OCI-M2 (cell line): ENCODE results near the gene SPTB.

Experiments used
- DNase-seq: peaks from one replicate; lab custom pipeline; 2025; ENCODE audit not compliant: unreplicated experiment; lab: John Stamatoyannopoulos, UW

Gene SPTB

DNA sequence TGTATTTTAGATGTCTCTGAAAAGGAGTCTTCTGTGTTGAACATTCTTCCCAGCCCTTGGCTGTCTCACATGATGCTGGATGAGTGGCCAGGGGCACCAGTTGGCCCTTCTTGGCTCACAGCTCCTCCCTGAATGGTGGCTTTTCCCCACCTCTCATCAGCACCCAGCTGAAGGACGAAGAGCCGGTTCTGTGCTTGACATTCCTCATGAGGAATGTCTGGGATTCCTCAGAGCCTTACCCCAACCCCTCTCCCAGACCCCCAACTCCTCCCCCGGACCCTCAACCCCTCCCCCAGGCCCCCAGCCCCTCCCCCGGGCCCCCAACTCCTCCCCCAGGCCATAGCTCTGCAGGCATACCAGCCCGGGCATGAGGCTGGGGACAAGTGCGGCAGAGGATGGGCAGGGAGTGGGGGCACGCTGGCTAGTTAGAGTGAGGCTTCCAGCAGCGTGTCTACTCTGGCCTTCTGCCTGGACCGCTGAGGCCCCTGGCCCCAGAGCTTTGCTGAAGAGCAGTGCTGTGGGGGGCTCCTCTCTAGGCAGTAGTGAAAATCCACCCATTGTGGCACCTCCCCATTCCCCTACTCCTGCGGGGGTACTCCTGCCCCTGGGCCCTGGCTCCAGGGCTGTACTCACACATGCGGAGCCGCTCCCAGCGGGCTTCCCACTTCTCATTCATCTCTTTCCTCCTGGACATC is 111.2 kb downstream of the SPTB start:
- DNase-seq, result no peak

DNA sequence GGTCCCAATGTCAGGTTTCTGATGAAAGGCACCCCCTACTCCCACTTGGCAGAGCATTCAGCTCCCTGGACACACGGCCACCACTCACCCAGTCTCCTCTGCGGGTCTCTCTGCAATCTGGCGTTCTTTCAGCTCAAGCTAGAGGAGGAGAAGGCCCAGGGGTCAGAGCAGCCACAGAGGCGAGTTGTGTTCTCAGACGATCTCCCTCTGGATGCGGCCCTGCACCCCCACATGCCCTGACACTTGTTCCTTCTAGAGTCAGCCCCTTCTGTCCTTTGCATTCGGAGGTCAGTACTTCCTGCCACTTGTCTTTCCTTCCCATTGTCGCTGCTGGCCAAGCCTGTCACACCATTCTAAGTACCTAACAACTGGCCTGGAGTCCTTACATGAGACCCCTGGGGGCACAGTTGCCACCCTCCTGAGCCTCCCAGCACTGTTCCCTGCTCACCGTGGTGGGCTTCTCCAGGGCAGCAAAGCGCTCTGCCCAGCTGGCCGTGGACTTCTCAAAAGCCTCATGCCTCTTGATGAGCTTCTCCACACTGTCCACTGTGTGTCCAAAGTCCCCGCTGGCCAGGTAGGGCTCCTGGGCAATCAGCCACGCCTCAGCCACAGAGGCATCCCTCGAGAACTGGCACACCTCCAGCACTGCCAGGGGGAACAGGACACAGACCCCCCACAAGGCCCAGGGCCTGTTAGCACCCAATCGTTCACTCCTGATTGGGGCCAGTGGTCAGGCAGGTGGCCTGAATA is 112.3 kb downstream of the SPTB start:
- DNase-seq, result no peak

DNA sequence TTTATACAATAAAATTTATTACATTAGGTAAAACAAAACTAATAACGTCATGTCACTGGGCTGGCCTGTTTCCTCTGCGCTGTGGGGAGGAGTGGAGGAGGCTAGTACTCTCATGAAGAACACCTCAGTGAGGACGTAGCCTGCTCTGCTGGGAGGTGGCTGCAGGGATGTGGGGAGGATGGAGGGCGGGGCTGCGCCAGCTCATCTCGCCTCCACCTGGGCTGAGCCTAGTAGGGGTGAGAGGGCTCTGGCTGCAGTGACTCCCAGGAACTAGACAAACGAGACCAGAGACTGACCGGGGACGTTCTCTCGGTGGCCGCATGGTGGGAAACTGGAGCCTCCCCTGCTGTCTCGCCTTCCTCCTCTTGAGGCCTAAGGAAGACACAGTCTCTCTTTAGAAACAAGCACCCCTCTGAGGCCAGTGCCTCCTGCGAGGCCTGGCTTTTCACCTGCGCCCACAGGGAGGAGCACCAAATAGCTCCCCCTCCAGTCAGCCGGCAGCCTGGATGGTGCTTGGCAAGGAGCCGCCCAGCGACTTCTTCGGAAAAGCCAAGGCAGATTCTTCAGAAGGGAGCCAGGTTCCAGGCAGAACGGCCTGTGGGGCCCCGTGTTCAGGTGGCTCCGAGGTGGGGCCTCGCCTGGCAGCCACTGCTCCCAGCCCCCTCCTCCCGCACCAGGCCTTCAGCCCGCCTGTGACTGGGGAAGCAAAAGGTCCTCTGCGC is 113.1 kb downstream of the SPTB start:
- no peak for DNase-seq

DNA sequence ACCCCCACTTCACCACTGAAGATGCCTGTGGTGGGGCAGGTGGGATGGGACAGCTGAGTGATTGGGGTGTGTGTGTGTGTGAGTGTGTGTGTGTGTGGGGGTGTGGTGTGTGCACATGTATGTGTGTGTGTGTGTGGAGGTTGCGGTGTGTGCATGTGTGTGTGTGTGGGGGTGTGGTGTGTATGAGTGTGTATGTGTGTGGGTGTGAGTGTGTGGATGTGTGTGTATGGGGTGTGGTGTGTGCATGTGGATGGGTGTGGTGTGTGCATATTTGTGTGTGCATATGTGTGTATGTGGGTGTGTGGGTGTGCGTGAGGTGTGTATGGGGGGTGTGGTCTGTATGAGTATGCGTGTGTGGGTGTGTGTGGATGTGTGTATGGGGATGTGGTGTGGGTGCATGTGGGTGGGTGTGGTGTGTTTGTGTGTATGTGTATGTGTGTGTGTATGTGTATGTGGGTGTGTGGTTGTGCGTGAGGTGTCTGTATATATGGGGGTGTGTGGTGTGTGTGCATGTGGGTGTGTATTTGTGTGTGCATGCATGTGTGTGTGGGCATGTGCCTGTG is 113.9 kb downstream of the SPTB start:
- DNase-seq, result no peak

DNA sequence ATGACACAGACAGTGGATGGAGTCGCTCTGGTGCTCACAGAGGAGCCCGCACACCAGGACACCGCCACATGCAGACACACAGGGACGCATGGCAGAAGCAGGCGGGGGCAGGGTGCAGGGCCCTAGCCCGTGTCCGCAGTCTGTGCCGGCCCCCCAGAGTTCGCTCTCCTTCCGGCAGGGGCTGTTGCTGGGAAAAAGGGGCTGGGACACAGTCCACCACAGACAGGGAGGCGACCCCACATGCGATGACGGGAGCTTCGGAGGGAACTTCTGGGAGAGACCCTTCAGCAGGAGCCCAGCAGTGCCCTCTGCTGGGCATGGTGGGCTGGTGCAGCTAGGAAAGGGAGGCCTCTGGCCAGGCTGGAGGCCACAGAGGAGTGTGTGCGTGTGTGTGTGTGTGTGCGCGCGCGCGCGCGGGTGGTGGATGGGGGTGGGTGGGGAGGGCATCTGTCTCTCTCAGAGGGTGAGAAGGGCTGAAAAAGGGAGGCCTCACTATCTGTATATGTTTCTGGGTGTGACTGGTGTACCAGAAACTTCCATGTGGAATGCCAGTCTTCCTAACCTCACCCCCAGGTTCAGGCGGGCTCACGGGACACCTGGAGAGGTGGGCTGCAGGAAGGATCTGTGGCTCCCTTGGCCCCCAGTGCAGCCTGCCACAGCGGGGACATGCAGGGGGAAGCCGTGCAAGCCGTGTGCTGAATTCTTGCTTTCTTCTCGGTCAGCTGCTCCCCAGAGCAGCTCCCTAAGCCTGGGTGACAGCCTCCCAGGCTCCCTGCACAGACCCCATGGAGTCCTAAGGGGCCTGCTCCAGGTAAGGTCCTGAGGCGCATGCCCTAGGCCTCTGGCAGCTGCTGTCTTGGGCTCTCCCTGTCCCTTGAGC is 114.8 kb downstream of the SPTB start:
- DNase-seq, result no peak

DNA sequence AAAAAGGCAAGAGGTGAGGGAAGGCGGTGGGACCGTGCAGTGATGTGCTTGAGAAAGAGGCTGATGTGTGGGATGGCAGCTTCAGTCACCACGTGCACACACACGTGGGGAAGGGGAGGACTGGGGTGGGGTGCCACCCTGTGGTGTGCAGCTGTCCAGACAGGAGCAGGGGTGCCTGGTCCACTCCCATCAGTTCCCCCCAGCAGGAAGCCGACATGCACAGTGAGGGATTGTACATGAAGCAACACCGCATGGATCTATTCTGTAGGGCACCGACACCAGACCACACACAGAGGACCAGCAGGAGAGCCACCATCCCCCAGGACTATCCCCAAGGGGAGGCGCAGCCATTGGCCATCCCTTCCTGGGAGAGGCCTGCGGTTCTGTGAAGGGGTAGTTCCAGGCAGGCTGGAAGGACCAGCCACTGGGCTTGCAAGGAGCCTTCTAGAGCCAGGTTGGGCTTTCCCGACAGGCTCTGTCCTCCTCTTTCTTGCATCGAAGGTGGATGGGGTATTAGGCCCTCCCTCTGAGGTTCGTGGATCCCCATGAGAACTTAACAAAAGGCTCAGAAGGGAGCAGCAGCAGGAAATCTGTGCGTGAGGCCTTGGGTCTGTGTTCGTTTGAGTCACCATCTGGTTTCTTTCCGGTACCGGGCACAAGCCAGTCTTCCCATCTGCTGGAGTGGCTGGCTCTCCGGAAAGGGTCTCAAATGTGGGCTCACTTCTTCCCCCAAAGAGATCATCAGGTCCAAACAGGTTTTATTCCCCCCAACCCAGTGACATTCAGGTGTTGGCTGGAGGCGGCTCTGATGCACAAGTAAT is 115.7 kb downstream of the SPTB start:
- DNase-seq, result no peak

DNA sequence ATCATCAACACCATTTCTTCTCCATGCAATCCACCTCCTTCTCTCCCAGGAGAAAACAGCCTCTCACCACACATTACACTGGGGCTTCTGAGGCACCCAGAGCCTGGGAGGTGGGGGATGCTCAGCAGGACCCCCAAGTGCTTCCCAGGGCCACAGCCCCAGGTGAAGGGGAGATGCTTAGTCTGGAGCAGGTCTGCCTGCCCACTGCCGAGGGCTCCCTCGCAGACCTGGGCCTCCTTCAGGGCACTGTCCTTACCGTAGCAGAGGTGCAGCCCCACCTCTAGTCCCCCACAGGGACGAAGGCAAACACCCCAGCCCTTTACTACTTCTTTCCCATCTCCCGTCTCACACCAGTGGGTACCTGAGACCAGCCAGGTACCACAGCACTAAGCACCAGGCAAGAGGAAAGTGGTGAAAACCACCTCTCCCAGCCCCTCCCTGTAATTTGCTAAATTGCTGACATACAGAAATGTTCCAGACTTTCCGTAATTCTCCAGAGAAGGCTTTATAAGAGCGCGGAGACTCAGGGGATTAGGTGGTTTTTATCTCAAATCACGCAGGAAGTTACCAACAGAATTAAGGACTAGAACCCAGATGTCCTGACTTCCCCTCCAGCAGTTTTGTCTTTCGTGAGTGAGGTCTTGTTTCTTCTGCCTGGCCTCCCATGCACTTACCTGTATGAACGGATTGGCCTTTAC is 116.5 kb downstream of the SPTB start:
- DNase-seq, result no peak

DNA sequence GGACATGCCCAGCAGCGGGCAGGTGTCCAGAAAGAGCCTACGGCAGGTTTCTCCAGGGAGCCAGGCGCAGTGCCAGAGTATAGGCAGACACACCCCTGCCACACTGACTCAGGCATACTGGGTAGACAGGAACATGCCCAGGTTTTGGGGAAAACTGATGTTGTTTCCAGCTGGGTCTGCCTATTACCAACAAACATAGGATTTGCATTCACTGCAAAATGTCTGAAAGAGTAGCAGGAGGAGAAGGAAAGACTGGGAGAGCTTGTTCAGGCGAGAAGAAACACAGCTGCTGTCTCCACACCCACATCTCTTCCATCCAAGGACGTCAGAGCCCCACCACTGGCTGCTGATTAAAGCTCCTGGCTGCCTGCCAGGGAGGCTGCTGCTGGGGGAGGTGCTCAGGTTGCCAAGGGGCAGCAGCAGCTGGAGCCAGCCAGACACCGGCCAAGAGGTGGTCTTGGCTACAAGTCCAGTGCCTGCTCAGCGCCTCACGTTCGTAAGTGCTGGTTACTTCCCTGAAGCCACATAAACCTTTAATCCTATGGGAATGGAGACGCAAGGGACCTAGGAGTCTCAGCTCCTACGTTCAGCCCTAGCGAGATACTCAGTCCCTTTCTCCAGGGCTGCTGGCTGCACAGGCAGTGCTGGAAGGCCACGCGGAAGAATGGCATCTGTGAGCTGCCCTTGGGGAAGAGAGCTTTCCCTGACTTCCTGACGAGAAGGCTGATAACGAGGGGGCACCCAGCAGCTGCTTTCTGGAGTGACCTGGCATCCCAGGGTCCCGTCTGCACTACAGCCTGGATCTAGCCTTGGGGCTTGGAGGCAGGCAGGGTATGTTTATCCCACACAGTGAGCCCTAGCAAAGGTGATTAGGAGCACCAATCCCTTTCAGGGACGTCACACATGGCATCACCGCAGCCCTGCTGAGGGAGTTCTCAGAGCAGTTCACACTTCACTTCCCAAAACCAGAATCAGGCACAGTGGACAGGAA is 117.4 kb downstream of the SPTB start:
- no peak for DNase-seq

DNA sequence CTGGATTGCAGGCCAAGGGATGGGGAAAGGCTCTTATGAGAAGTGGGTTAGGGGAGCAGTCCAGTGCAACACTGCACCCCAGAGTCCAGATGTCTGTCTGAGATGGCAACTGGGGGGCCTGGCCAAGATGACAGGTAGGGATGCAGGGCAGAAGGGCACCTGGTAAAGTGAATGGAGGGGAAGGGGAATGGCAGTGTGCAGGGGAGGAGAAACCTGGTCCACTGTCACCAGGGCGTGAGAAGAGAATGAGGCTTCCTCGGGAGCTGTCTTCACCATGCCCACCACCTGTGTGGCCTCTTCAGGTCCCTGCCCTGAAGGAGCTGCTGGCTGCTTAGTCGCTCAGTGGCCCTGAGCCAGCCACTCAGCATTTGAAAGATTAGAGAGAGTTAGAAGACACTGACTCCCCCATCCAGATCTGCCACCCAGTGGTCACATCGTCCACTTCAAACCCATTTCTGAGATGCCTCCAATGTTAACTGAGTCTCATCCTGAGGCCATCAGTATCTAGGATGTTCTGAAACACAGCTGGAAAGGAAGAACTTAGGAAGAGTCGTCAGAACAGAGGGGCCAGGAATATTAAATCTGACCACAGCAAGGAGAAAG is 118.2 kb downstream of the SPTB start:
- DNase-seq, result no peak

DNA sequence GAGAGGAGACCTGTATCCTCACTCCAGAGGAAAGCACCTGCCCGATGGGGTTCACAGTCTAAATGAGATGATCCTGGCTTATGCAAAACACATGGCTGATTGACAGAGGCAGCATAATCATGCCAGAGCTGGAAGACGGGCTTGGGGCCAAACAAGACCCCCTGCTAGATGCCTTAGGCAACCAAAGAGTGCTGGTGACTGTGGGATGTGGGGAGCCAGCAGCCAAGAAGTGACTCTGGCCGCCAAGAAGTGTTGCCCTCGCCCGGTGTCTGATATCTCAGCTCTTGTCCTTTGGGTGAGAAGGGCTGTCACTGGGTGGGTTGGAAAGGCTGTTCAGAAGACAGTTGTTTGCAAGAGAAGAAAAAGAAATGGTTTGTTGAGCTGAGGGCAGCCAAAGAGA is 118.8 kb downstream of the SPTB start:
- DNase-seq, result no peak

DNA sequence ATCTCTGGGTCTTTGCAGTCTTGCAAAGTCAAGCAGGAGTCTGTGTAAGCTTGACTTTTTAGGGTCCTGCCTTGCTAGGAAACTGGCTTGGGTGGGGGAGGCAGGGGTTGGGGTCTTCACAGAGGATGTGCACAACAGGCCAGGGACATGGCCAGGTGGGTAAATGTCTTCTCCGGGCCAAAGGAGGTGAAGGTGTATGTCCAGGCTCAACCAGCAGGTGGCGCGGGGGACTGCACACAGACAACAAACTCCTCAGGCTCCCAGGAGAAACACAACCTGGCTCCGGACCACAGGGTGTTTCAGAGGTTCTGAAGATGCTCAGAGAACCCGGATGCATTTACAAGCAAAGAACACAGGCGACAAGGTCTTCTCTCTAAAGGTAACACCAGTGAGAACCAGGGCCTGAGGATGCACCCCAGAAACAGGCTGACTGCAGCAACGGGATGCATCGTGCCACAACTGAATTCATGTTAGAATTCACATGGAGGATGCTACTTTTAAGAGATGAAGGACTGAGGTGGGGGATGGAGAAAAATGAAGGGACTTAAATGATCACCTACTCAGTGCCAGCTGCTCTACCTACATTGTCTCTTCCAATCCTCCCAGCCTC is 119.5 kb downstream of the SPTB start:
- DNase-seq, result no peak

DNA sequence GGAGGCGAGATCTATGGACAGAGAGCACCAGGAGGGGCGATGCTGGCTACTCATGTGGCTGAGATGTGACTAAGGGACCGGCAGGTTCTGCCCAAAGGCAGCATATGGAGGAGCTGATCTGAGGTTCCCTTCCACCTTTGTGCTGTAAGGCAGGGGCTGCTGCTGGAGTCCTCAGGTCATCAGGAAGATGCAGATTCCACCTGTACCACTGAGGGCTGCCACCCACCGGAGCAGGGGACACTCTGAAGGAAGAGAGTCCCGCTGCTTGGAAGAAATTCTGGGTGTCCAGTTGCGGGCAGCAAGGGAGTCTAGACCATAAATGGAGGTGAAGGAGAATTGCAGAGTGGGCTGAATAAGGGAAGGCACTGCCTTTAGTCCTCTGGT is 120.2 kb downstream of the SPTB start:
- DNase-seq, result no peak

DNA sequence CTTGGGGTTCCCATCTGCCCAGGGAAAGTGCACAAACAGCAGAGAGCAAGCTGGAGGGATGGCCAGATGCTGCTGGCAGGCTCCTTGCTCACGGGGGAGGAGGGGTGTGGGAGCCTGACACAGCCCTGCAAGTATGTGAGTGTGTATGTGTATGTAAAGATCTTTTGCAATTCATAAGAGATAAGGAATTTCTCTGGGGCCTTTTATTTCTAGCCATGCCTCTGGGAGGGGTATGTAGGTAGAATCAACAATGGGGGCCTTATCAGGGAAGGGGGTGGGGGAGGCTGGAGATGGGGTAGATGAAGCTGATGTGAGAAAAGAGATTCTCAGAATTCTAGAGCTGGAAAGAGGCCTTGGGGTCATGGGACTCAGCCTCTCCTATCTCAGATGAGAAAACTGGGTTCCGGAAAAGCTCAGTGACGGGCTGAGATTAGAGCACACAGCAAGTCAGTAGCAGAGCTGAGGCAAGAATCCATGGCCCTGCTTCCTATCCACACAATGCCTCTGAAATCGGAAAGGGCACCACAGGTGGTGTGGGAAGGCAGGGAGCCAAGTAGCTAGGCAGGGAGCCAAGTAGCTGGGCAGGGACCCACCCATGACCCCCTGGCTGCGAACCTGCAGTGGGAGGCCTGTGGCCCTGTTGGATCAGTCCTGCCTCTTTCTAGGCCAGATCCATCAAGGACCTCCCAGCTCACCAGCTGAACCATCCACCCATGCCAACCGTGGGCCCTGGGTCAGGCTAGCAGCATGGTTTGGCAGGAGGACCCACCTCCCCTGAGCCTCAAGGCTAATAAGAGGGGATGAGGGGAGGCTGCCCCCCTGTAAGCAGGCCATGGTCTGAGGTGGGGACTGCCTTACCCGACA is 120.8 kb downstream of the SPTB start:
- no peak for DNase-seq

DNA sequence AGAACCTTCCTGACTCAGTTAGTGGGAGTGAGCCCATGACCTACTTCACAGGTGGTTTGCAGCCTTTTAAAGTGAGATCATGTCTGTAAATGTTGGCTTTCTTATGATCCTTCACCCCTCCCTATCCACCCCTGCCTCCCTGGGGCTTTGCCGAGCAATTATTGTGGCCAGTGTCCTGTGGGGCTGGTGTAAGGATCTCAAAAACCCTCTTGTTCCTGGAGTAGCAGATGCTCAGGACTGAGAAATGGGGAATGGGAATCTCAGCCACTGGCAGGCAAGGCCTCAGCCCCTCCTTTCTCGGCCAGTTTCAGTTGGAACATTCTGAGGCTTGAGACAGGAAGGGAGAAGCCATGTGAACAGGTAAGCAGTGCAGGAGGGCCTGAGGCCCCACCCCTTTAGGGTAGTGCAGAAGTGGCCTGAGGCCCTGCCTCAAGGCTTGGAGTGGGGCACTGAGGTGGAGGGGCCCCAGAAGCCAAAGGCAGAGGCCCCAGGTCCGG is 121.6 kb downstream of the SPTB start:
- DNase-seq, result no peak

DNA sequence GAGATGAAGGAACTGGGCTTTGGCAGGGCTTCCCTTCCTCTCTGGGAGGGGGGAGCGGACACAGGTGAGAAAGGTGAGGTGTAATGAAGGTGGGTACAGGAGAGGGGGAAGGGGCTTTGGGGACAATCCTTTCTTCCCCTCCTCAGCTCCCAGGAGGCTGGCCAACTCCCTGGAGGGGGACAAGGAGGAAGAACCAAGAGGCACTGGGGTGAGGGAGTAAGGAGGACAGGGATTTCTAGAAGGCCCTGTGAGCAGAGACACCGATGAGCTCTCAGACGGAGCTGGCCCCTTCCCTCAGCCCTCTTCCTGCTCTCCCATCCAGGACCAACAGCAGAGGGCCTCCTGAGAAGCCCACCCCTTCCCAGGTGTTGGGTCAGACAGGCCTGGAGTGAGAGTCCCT is 122.1 kb downstream of the SPTB start:
- no peak for DNase-seq

DNA sequence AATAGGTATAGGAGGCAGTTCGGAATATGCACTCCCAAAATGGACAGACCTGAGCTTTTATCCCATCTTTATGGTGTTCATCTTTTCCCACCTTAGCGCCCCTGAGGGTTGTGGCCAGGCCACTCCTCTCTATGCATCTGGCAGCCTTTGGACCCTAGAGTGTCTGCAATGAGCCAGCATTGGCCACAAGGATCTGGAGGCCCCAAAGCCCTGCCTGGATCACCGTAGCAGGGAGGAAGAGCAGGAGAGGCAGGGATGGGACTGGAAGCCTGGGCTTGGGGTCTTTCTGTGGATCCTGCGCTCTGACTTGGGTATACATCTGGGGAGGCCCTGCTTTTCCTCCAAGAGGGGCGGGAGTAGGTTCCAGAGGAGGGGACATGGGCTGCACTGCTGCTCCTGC is 123.0 kb downstream of the SPTB start:
- DNase-seq, result no peak
